ENCODE results near the gene HELZ. TPM values are rescaled to one million over a fixed set of nuclear protein-coding genes. Genes with fewer than 3 reads are reported as not detected.

Gene HELZ
- total and polyA plus RNA-seq, 2 donors (not counting 1 experiment from before 2014, with no cell fraction given): 10.4 to 97.8 TPM

GRCh38 chr17:67109111-67109510, 135.9 kb downstream of the HELZ start:
- H3K4me1 ChIP-seq (ENCODE audit: control insufficient read depth in 2 of 2, insufficient read depth in 2 of 2, low read length in 2 of 2): no peaks in the 10 kb centered on the region
- CTCF ChIA-PET: no interaction called here
- H3K4me3 ChIP-seq (ENCODE audit: control extremely low read depth in 1 of 5, extremely low read depth in 1 of 5, insufficient read depth in 1 of 5, low read depth in 2 of 5, low read length in 4 of 5): no peak overlapping the region
- no peaks in the 10 kb centered on the region for H3K9me3 Mint-ChIP-seq (ENCODE audit: insufficient read depth)
- TF ChIP-seq EZH2 (IDR thresholded peaks at IDR 0.05; ENCODE audit: borderline replicate concordance, insufficient read depth, low read depth, low read length, poor library complexity, severe bottlenecking): no peak
- no peak overlapping the region for H2AFZ ChIP-seq (ENCODE audit: insufficient read depth, low read depth, low read length, poor library complexity, severe bottlenecking)
- no peak overlapping the region for H3K4me2 ChIP-seq (replicated peaks; ENCODE audit: low read depth, low read length, poor library complexity, severe bottlenecking)
- no peak overlapping the region for H3K27ac Mint-ChIP-seq
- WGBS (ENCODE audit: insufficient coverage): 90% methylated on average over 4 of the region's 5 CpGs
- POLR2A ChIA-PET: no interaction called here
- H3K4me3 Mint-ChIP-seq: no peak overlapping the region
- no peaks in the 10 kb centered on the region for H3K27me3 ChIP-seq (replicated peaks in 1 of 4; ENCODE audit: control extremely low read depth in 1 of 4, control insufficient read depth in 3 of 4, insufficient read depth in 4 of 4, low read length in 3 of 4)
- no peak for ATAC-seq (ENCODE audit: low read depth)
- no peaks in the 10 kb centered on the region for H3K9me3 ChIP-seq (ENCODE audit: control extremely low read depth in 1 of 3, control insufficient read depth in 2 of 3, insufficient read depth in 1 of 3, low read length in 2 of 3)
- no peak overlapping the region for H3K9ac ChIP-seq (ENCODE audit: low read length)
- H4K20me1 ChIP-seq (ENCODE audit: control insufficient read depth, insufficient read depth, low read length, poor library complexity, severe bottlenecking): no peaks in the 10 kb centered on the region
- H3K36me3 ChIP-seq (replicated peaks in 1 of 2; ENCODE audit: control extremely low read depth in 1 of 2, control insufficient read depth in 1 of 2, extremely low read depth in 1 of 2, insufficient read depth in 2 of 2, low read length in 1 of 2): peaks cover 14 to 68% of the 10 kb centered on the region in 2 experiments
- H3K27ac ChIP-seq (ENCODE audit: low read length in 2 of 2): no peak overlapping the region
- no peaks in the 10 kb centered on the region for H3K4me1 Mint-ChIP-seq
- intact Hi-C loops (cut with micrococcal nuclease): no loop called here
- DNase-seq: no peak
- no peaks in the 10 kb centered on the region for H3K27me3 Mint-ChIP-seq
- peaks cover 11% of the 10 kb centered on the region for H3K79me2 ChIP-seq (ENCODE audit: control insufficient read depth, insufficient read depth, low read length)

- Histone ChIP-seq H3K4me1 (ENCODE audit: control insufficient read depth in 2 of 2, insufficient read depth in 2 of 2, low read length in 2 of 2) (no peaks in the 10 kb centered on the region), H2AFZ (ENCODE audit: insufficient read depth, low read depth, low read length, poor library complexity, severe bottlenecking) (no peak overlapping the region), H3K27me3 (replicated peaks in 1 of 4; ENCODE audit: control extremely low read depth in 1 of 4, control insufficient read depth in 3 of 4, insufficient read depth in 4 of 4, low read length in 3 of 4) (no peaks in the 10 kb centered on the region), H3K27ac (ENCODE audit: low read length in 2 of 2) (no peak overlapping the region), H3K9me3 (ENCODE audit: control extremely low read depth in 1 of 3, control insufficient read depth in 2 of 3, insufficient read depth in 1 of 3, low read length in 2 of 3) (no peaks in the 10 kb centered on the region), H3K4me3 (ENCODE audit: control extremely low read depth in 1 of 5, extremely low read depth in 1 of 5, insufficient read depth in 1 of 5, low read depth in 2 of 5, low read length in 4 of 5) (no peak overlapping the region), H3K4me2 (replicated peaks; ENCODE audit: low read depth, low read length, poor library complexity, severe bottlenecking) (no peak overlapping the region), H3K9ac (ENCODE audit: low read length) (no peak overlapping the region), H3K79me2 (ENCODE audit: control insufficient read depth, insufficient read depth, low read length) (peaks cover 15% of the 10 kb centered on the region), H3K36me3 (replicated peaks in 1 of 2; ENCODE audit: control extremely low read depth in 1 of 2, control insufficient read depth in 1 of 2, extremely low read depth in 1 of 2, insufficient read depth in 2 of 2, low read length in 1 of 2) (peaks cover 14 to 61% of the 10 kb centered on the region in 2 experiments), H4K20me1 (ENCODE audit: control insufficient read depth, insufficient read depth, low read length, poor library complexity, severe bottlenecking) (no peaks in the 10 kb centered on the region)
- ChIA-PET CTCF (interaction anchor here (1.1 kb wide), 1 partner anchor 14 kb away, joined by 3 read pairs; no protein-coding TSS in a partner anchor), POLR2A (no interaction called here)
- DNase-seq: no peak
- Mint-ChIP-seq H3K9me3 (ENCODE audit: insufficient read depth) (no peaks in the 10 kb centered on the region), H3K27ac (no peak overlapping the region), H3K4me3 (no peak overlapping the region), H3K4me1 (no peaks in the 10 kb centered on the region), H3K27me3 (no peaks in the 10 kb centered on the region)
- 99% methylated on average over 9 of the region's 13 CpGs for WGBS (ENCODE audit: insufficient coverage)
- ATAC-seq (ENCODE audit: low read depth): no peak
- intact Hi-C loops (cut with micrococcal nuclease): no loop called here
- TF ChIP-seq EZH2 (IDR thresholded peaks at IDR 0.05; ENCODE audit: borderline replicate concordance, insufficient read depth, low read depth, low read length, poor library complexity, severe bottlenecking) (no peak), CTCF (IDR thresholded peaks at IDR 0.05) (no peak)
Measured at GRCh38 chr17:67107811-67108775, 136.9 kb downstream of the HELZ start.

All from B cell (primary cell).